Coronary artery (tissue), 2 donors: ENCODE results near the gene FGGY.

Experiments used
- DNase-seq: peaks from one replicate; pipeline ENCODE4 v3.0.0-alpha.2; 2017; ENCODE audit warnings: low spot score
- H3K27ac ChIP-seq, 2 donors: fragments of 200-600 bp; sonication (generic); one replicate each; pipeline ENCODE4 v1.5.1; 2016 to 2019
- H3K4me3 ChIP-seq: fragments of 200-600 bp; sonication (generic); 2 replicates; pipeline ENCODE4 v1.5.1; 2016; ENCODE audit warnings: mild to moderate bottlenecking, moderate library complexity
- CTCF ChIP-seq: fragments of 200-600 bp; sonication (generic); IDR thresholded peaks from one replicate; pipeline ENCODE4 v1.5.1; 2019; ENCODE audit warnings: antibody characterized with exemption

Gene FGGY

GRCh38 chr1:59289570-59289969, 7.3 kb upstream of the FGGY start:
- Histone ChIP-seq H3K4me3 (no peak overlapping the region), H3K27ac (no peak overlapping the region)
- no peak for TF ChIP-seq CTCF
- DNase-seq: no peak

DNA sequence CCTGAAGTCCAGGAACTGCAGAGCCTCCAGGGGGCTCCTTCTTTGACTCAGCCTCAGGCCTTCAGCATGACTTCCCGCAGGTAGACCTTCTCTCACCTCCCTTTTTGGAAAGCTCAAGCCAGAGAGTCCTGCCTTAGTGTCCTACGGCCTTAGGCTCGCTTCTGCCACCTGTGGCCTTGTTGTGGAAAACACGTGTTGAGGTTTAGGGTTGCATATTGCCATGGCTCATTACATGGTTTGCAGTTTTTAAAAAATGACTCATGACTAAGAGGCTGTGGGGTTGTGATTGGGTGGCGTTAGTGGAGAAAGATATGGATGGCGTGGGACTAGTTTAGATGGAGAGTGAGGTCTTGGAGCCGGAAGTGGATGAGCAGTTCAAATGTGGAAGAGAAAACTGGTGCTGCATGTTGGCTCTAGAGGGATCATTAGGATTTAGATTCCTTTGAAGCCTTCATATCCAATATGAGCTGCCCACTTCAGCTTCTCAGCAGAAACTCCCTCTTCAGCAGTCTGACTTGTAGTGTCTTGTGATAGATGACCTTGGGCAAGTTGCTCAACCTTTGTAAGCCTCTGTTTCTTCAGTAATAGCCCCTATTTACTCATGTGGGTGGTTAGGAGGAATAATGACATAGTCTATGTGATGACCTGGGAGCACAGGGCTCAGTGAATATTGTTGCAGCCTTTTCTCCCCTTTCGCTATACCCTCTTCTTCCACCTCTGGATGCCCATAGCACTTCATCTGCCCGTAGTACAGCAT, 6.5 kb upstream of the FGGY start:
- DNase-seq: no peak
- Histone ChIP-seq H3K4me3 (no peak overlapping the region), H3K27ac (no peak overlapping the region)
- TF ChIP-seq CTCF: no peak

GRCh38 chr1:59291561-59291960, 5.3 kb upstream of the FGGY start:
- DNase-seq: no peak
- no peak overlapping the region for H3K27ac ChIP-seq
- no peak for TF ChIP-seq CTCF
- no peak overlapping the region for H3K4me3 ChIP-seq

- Histone ChIP-seq H3K4me3 (no peak overlapping the region), H3K27ac (peak overlapping the region in 1 of 2 donors; percentile 7)
- no peak for DNase-seq
- no peak for TF ChIP-seq CTCF
These were observed 4.3 kb upstream of the FGGY start for GRCh38 chr1:59292562-59292961.

DNA sequence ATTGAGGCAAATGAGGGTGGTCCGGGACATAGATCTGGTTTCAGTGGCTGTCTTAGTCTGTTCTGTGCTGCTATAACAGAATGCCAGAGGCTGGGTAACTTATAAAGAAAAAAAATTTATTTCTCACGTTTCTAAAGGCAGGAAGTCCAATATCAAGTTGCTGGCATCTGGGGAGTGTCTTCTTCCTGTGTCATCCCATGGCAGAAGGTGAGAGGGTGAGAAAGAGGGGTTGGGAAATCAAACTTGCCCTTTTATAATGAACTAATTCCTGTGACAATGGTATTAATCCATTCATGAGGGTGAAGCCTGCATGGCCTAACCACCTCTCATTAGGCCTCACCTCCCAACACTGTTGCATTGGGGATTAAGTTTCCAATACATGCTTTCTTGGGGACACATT, 3.7 kb upstream of the FGGY start:
- no peak for TF ChIP-seq CTCF
- no peak for DNase-seq
- H3K27ac ChIP-seq: peak overlapping the region in 1 of 2 donors; percentile 7
- H3K4me3 ChIP-seq: no peak overlapping the region

GRCh38 chr1:59293849-59294248, 3.0 kb upstream of the FGGY start:
- no peak for TF ChIP-seq CTCF
- Histone ChIP-seq H3K4me3 (no peak overlapping the region), H3K27ac (no peak overlapping the region)
- DNase-seq: no peak

DNA sequence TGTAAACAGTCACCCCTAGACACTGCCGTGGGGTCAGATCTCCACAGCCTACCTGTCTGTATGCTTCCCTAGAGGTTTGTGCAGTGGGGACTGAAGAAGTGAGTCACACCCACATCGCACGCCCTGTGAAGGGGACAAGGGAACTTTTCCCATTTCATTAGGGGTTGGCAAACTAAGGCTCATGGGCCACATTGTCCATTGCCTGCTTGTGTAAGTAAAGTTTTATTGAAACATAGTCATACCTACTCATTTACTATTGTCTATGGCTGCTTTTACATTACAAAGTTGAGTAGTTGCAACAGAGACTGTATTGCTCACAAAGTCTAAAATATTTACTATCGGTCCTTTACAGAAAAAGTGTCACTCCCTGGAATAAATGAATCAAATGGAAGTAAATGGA, 2.5 kb upstream of the FGGY start:
- DNase-seq: no peak
- Histone ChIP-seq H3K4me3 (no peak overlapping the region), H3K27ac (no peak overlapping the region)
- no peak for TF ChIP-seq CTCF
